Frontal cortex (tissue), 4 donors: ENCODE data around the gene SREBF1. TPM values are rescaled to one million over a fixed set of nuclear protein-coding genes. Genes with fewer than 3 reads are reported as not detected.

Experiments used
- DNase-seq, 2 donors: peaks; one replicate each; pipeline ENCODE4 v3.0.0; 2012; ENCODE audit warnings: low spot score in 2 of 2
- FAIRE-seq: peaks from 2 replicates; lab custom pipeline; 2012; peaks lifted over from hg19 to GRCh38; lab: Jason Lieb, UNC
- small RNA-seq: library from RNA; depleted of rRNA; stranded (forward); fragments of <200 nt; gene quantifications from one replicate; pipeline ENCODE3, GENCODE V24; 2014
- total RNA-seq: library from RNA; depleted of rRNA; stranded (reverse); fragments of >200 nt; gene quantifications from one replicate; pipeline ENCODE4 v1.2.3, GENCODE V29; 2014
- donor health status: control.
- donor health status: control.
- donor health status: control.

SREBF1 gene
- total RNA-seq, 1 donor from 2014 or later = 17.5 TPM

- FAIRE-seq (no peak), DNase-seq (no peak)
Observed at GRCh38 chr17:17768424-17769088, 68.2 kb downstream of the SREBF1 start.

DNA sequence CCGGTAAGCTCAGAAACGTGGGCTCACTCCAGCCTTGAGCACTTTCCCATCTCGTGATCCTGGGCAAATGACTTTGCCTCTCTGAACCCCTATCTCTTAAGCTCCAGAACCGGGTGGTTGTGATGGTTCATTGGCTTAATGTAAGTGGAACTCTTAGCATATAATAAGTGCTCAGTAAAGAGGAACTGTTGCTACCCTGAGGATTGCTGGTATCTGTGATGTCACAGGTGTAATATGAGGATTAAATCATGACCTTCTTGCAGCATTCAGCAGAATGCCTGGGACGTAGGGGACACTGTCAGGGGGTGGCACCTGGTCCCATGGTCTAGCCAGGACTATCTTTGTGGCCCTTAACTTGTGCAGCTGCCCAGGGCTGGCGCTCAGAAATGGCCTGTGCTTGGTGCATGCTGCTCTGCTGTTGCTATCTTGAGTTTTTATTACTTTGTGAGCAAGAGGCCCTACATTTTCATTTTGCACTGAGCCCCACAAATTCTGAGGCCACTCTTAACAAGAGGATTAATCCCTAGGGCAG is 68.8 kb downstream of the SREBF1 start:
- FAIRE-seq = no peak

DNA sequence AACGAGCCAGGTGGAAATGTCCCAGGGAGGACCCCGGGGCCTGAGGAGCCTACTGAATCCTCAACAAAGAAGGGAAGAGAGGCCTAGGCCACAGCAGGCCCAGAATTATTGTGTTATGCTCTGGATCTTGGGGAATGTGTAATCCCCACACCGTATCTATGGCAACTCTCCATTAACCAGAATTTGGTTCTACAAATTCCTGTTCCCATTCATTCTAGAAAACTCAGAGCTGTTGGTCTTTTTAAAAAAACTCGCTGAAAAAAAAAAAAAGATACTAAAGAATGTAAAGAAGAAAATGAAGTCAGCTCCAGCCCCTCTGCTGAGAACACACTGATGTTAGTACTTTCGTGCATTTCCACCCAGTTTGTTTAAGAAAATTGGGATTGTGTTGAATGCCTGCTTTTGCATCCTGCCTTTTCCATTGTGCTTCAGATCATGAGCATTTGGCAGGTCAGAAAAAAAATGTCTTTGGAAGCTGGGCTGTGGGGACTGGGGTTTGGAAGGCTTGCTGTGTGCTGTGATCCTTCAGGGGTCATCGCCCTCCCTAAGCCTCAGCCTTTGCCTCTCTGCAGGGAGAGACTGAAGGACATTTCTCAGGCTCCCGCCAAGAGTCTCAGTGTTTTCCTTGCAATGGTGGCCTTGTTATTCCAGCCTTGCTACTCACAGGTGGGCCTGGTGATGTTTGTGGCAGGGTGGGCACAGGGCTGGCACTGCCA is 69.5 kb downstream of the SREBF1 start:
- no peak for DNase-seq
- no peak for FAIRE-seq

More for the DNA sequence above, 68.8 kb downstream of the SREBF1 start:
- no peak for DNase-seq

DNA sequence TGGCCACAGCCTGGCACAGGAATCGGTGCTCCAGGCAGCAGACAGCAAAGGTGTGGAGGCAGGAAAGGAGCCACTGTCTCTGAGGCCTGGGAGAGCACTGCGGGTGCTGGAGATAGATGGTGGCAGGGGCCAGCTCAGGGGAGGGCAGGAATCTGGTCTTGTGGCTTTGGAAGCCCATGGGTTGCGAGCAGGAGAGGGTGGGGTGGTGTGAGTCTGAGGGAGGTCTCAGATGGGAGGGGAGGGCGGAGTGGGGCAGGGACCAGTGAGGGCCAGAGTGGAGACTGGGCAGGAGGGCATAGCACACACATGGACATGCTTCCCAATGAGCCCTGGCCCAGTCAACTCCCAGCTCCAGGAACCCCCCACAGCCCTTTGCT is 70.1 kb downstream of the SREBF1 start:
- no peak for DNase-seq
- no peak for FAIRE-seq

GRCh38 chr17:17766077-17766743 is 70.6 kb downstream of the SREBF1 start:
- DNase-seq (no peak), FAIRE-seq (no peak)

GRCh38 chr17:17765359-17766076 is 71.3 kb downstream of the SREBF1 start:
- FAIRE-seq (no peak), DNase-seq (no peak)

- no peak for FAIRE-seq
Observed at GRCh38 chr17:17763734-17764133, 73.1 kb downstream of the SREBF1 start.

GRCh38 chr17:17763136-17763535 is 73.7 kb downstream of the SREBF1 start:
- DNase-seq (no peak), FAIRE-seq (no peak)

More at GRCh38 chr17:17763734-17764133, 73.1 kb downstream of the SREBF1 start:
- DNase-seq = no peak

- no peak for DNase-seq
- no peak for FAIRE-seq
Observed at GRCh38 chr17:17762744-17763105, 74.1 kb downstream of the SREBF1 start.

Small RNA genes lying within 50 kb of the gene (small RNA-seq; reads per million reads assigned to genes)
- 0.69 reads per million, percentile 52 among the genes with 10 or more reads in this experiment for gene MIR33B
- gene MIR6777 = not detected

Other genes starting within 250 kb of the SREBF1 start
- 17.1 TPM for gene PEMT, start 245.3 kb downstream of the SREBF1 start, total RNA-seq
- 16.7 TPM for gene RAI1, start 155.5 kb downstream of the SREBF1 start, total RNA-seq
- gene TOM1L2, start 135.4 kb upstream of the SREBF1 start, total RNA-seq = 16.7 TPM
- gene DRC3, start 135.9 kb upstream of the SREBF1 start, total RNA-seq = 1.6 TPM
- 28.1 TPM for gene ATPAF2, start 202.2 kb upstream of the SREBF1 start, total RNA-seq
- 7.7 TPM for gene GID4, start 202.4 kb upstream of the SREBF1 start, total RNA-seq